Liver (tissue), 9 donors: ENCODE results near the gene GPC2. TPM values are rescaled to one million over a fixed set of nuclear protein-coding genes. Genes with fewer than 3 reads are reported as not detected.
"Not testable (repeated sequence)": the region's sequence is repeated elsewhere in the genome, so short reads cannot be mapped to it uniquely, and the experiment has no call there.

Source experiments
- DNase-seq: peaks from one replicate; pipeline ENCODE4 v3.0.0-alpha.2; 2017; ENCODE audit warnings: low spot score
- H3K27ac ChIP-seq, 2 donors: one replicate each; pipeline ENCODE4 v1.7.0; 2013; ENCODE audit warnings: inconsistent platforms in 2 of 2, low read length in 2 of 2, control low read depth in 1 of 2, low read depth in 1 of 2, mild to moderate bottlenecking in 1 of 2
- H3K27me3 ChIP-seq, 4 donors: one replicate each; pipeline versions ENCODE4 v1.6.1 to v1.7.0; 2013; ENCODE audit warnings: low read length in 3 of 4, inconsistent platforms in 1 of 4, mild to moderate bottlenecking in 1 of 4, moderate library complexity in 1 of 4; ENCODE audit not compliant: control insufficient read depth in 4 of 4, insufficient read depth in 4 of 4
- H3K36me3 ChIP-seq, 4 donors: one replicate each; pipeline versions ENCODE4 v1.6.1 to v1.7.0; 2013; ENCODE audit warnings: low read length in 3 of 4, mild to moderate bottlenecking in 3 of 4, low read depth in 1 of 4, moderate library complexity in 1 of 4; ENCODE audit not compliant: control insufficient read depth in 4 of 4, insufficient read depth in 3 of 4
- H3K4me1 ChIP-seq, 4 donors: one replicate each; pipeline versions ENCODE4 v1.6.1 to v1.7.0; 2013; ENCODE audit warnings: low read length in 3 of 4, mild to moderate bottlenecking in 3 of 4, moderate library complexity in 1 of 4; ENCODE audit not compliant: control insufficient read depth in 4 of 4, insufficient read depth in 4 of 4
- H3K4me3 ChIP-seq, 3 donors: one replicate each; pipeline versions ENCODE4 v1.6.1 to v1.7.0; 2013; ENCODE audit warnings: low read length in 3 of 3, control low read depth in 1 of 3, low read depth in 1 of 3, mild to moderate bottlenecking in 1 of 3
- H3K9ac ChIP-seq, 2 donors: one replicate each; pipeline ENCODE4 v1.7.0; 2013; ENCODE audit warnings: low read length in 2 of 2, mild to moderate bottlenecking in 2 of 2, moderate library complexity in 2 of 2, control low read depth in 1 of 2, low read depth in 1 of 2
- H3K9me3 ChIP-seq, 4 donors: one replicate each; pipeline versions ENCODE4 v1.6.1 to v1.7.0; 2013; ENCODE audit warnings: low read length in 3 of 4; ENCODE audit not compliant: control insufficient read depth in 4 of 4
- ATF3 ChIP-seq: IDR thresholded peaks from 2 replicates; pipeline ENCODE4 v1.6.1; 2016; ENCODE audit warnings: antibody characterized with exemption
- CTCF ChIP-seq: fragments of 150-350 bp; IDR thresholded peaks from 2 replicates; pipeline ENCODE4 v1.5.1; 2017; ENCODE audit warnings: improper control_type of control experiment, low read depth, low read length; ENCODE audit not compliant: missing input control
- EGR1 ChIP-seq, 2 donors: IDR thresholded peaks; 2 replicates each; pipeline ENCODE4 v1.6.1; 2016 to 2018; ENCODE audit warnings: antibody characterized with exemption in 2 of 2, low read depth in 2 of 2
- FOXA1 ChIP-seq: IDR thresholded peaks from 2 replicates; pipeline ENCODE4 v1.6.1; 2016; ENCODE audit warnings: antibody characterized with exemption
- FOXA2 ChIP-seq: IDR thresholded peaks from 2 replicates; pipeline ENCODE4 v1.6.1; 2016; ENCODE audit warnings: antibody characterized with exemption
- GABPA ChIP-seq, 2 donors: IDR thresholded peaks in 1 of 2; conservative IDR thresholded peaks in 1 of 2; 2 replicates each; pipeline ENCODE4 v1.6.1; 2016; ENCODE audit warnings: antibody characterized with exemption in 2 of 2, mild to moderate bottlenecking in 1 of 2, moderate library complexity in 1 of 2
- HNF4A ChIP-seq, 2 donors: conservative IDR thresholded peaks; 2 replicates each; pipeline ENCODE4 v1.6.1; 2016; ENCODE audit warnings: antibody characterized with exemption in 2 of 2, mild to moderate bottlenecking in 2 of 2
- HNF4G ChIP-seq: IDR thresholded peaks from 2 replicates; pipeline ENCODE4 v1.6.1; 2016; ENCODE audit warnings: antibody characterized with exemption
- JUND ChIP-seq, 2 donors: IDR thresholded peaks; 2 replicates each; pipeline ENCODE4 v1.6.1; 2016; ENCODE audit warnings: antibody characterized with exemption in 2 of 2
- MAX ChIP-seq: IDR thresholded peaks from 2 replicates; pipeline ENCODE4 v1.6.1; 2016; ENCODE audit warnings: antibody characterized with exemption
- NR2F2 ChIP-seq: IDR thresholded peaks from 2 replicates; pipeline ENCODE4 v1.6.1; 2016; ENCODE audit warnings: antibody characterized with exemption
- RAD21 ChIP-seq, 2 donors: IDR thresholded peaks; 2 replicates each; pipeline ENCODE4 v1.6.1; 2016; ENCODE audit warnings: antibody characterized with exemption in 2 of 2, mild to moderate bottlenecking in 2 of 2
- REST ChIP-seq: IDR thresholded peaks from 2 replicates; pipeline ENCODE4 v1.6.1; 2016; ENCODE audit warnings: antibody characterized with exemption, mild to moderate bottlenecking
- RXRA ChIP-seq, 2 donors: IDR thresholded peaks; 2 replicates each; pipeline ENCODE4 v1.6.1; 2017 to 2018; ENCODE audit warnings: antibody characterized with exemption in 2 of 2, mild to moderate bottlenecking in 1 of 2
- SP1 ChIP-seq: IDR thresholded peaks from 2 replicates; pipeline ENCODE4 v1.6.1; 2018; ENCODE audit warnings: antibody characterized with exemption, mild to moderate bottlenecking
- TAF1 ChIP-seq: conservative IDR thresholded peaks from 2 replicates; pipeline ENCODE4 v1.6.1; 2016; ENCODE audit warnings: antibody characterized with exemption, mild to moderate bottlenecking
- YY1 ChIP-seq: IDR thresholded peaks from 2 replicates; pipeline ENCODE4 v1.6.1; 2016; ENCODE audit warnings: antibody characterized with exemption, mild to moderate bottlenecking
- ZBTB33 ChIP-seq: IDR thresholded peaks from 2 replicates; pipeline ENCODE4 v1.6.1; 2016; ENCODE audit warnings: antibody characterized with exemption
- WGBS: extraction: QIAGEN DNeasy Blood & Tissue Kit; methylation state at CpG from one replicate; pipeline ENCODE4 v1.1.7; 2013; 5-methylcytosine and 5-hydroxymethylcytosine counted together
- polyA plus RNA-seq, 2 donors: library from polyadenylated mRNA; stranded (reverse) in 1 of 2; unstranded in 1 of 2; fragments of 200-250 nt in 1 of 2; fragments of >200 nt in 1 of 2; fragmentation: Nextera tagmentation in 1 of 2; extraction: Ambion mirVana in 1 of 2; gene quantifications; one replicate each; pipeline versions ENCODE4 v1.2.1 to v1.2.3, GENCODE V29; 2013 to 2015
- total RNA-seq, 2 donors: library from RNA; depleted of rRNA; stranded (reverse); fragments of >200 nt; gene quantifications; one replicate each; pipeline ENCODE4 v1.2.3, GENCODE V29; 2014
- donor health status: healthy.
- donor health status: healthy.
- donor health status: healthy.
- donor health status: healthy.
- donor health status: healthy.

GPC2 gene
- total and polyA plus RNA-seq, 4 donors, result 0.14 to 0.79 (median 0.33) TPM; not detected in 1

- not testable (repeated sequence) for H3K27me3 ChIP-seq, H3K36me3 ChIP-seq, H3K4me3 ChIP-seq, DNase-seq, H3K9me3 ChIP-seq, H3K27ac ChIP-seq, H3K9ac ChIP-seq
- TF ChIP-seq CTCF (peak; percentile 52), RAD21 (IDR thresholded peaks at IDR 0.05) (peak; percentile 70 to 71)
- H3K4me1 ChIP-seq, result peaks cover 5 to 16% (median 13%) of the 10 kb centered on the region in 4 donors
- 0% methylated on average over 2 of the region's 5 CpGs for WGBS
Observed at GRCh38 chr7:100217934-100218333, 40.8 kb upstream of the GPC2 start.

- Histone ChIP-seq H3K4me3 (no peak overlapping the region), H3K27me3 (no peaks in the 10 kb centered on the region), H3K9me3 (no peaks in the 10 kb centered on the region), H3K36me3 (no peaks in the 10 kb centered on the region), H3K27ac (peak overlapping the region; percentile 46 to 56), H3K4me1 (peaks cover 9 to 33% (median 26%) of the 10 kb centered on the region in 4 donors), H3K9ac (no peak overlapping the region)
- DNase-seq, result no peak
- 37% methylated on average over 6 of the region's 6 CpGs for WGBS
- peak in 1 of 2 donors; percentile 49 for TF ChIP-seq GABPA (IDR thresholded peaks at IDR 0.05 in 1 of 2, conservative IDR thresholded peaks at IDR 0.05 in 1 of 2)
- TF ChIP-seq FOXA2, result no peak
- no peak for TF ChIP-seq JUND (IDR thresholded peaks at IDR 0.05)
- peak; percentile 81 for TF ChIP-seq YY1
- TF ChIP-seq FOXA1, result no peak
- TF ChIP-seq HNF4A (conservative IDR thresholded peaks at IDR 0.05), result peak; percentile 18 to 64
- no peak for TF ChIP-seq NR2F2
- no peak for TF ChIP-seq TAF1
- no peak for TF ChIP-seq CTCF
- TF ChIP-seq REST, result no peak
- no peak for TF ChIP-seq SP1
- TF ChIP-seq RXRA (IDR thresholded peaks at IDR 0.05), result peak in 1 of 2 donors; percentile 56
- TF ChIP-seq EGR1 (IDR thresholded peaks at IDR 0.05; ENCODE audit: low read depth in 2 of 2), result peak in 1 of 2 donors; percentile 34
- TF ChIP-seq ZBTB33, result no peak
- no peak for TF ChIP-seq HNF4G
- peak; percentile 88 for TF ChIP-seq MAX
- peak in 1 of 2 donors; percentile 15 for TF ChIP-seq RAD21 (IDR thresholded peaks at IDR 0.05)
- TF ChIP-seq ATF3, result no peak
Observed at GRCh38 chr7:100215895-100216294, 38.7 kb upstream of the GPC2 start.

- H3K27ac ChIP-seq, H3K4me3 ChIP-seq, DNase-seq, H3K9me3 ChIP-seq, H3K27me3 ChIP-seq, H3K9ac ChIP-seq, H3K36me3 ChIP-seq: not testable (repeated sequence)
- peaks cover 9 to 34% (median 26%) of the 10 kb centered on the region in 4 donors for H3K4me1 ChIP-seq
- 81% methylated on average over 5 of the region's 5 CpGs for WGBS
Observed at GRCh38 chr7:100214356-100214755, 37.2 kb upstream of the GPC2 start.
